BJ (cell line): ENCODE data around the gene PCARE. TPM values are rescaled to one million over a fixed set of nuclear protein-coding genes. Genes with fewer than 3 reads are reported as not detected.

Source experiments
- CTCF ChIA-PET: fragments of 350-600 bp; formaldehyde crosslinking; extraction: SDS; loops from one replicate; lab custom pipeline; 2021; ENCODE audit warnings: antibody characterized with exemption, inconsistent platforms; lab: Yijun Ruan, JAX
- POLR2A ChIA-PET: fragments of 300-600 bp; sonication (Branson Sonifier 250); formaldehyde crosslinking; extraction: SDS; loops from one replicate; lab custom pipeline; 2021; ENCODE audit warnings: antibody characterized with exemption; lab: Charles Lee
- DNase-seq: peaks from one replicate; pipeline ENCODE4 v3.0.0-alpha.2; 2011; ENCODE audit warnings: low read depth
- H3K27me3 ChIP-seq: 2 replicates; pipeline ENCODE4 v1.6.0; 2011; ENCODE audit warnings: low read length; ENCODE audit not compliant: control insufficient read depth, insufficient read depth
- H3K36me3 ChIP-seq: 2 replicates; pipeline ENCODE4 v1.5.1; 2011; ENCODE audit warnings: low read length; ENCODE audit not compliant: control insufficient read depth, insufficient read depth
- H3K4me3 ChIP-seq: 2 replicates; pipeline ENCODE4 v1.5.1; 2011; ENCODE audit warnings: low read depth, mild to moderate bottlenecking, control low read depth, low read length
- polyA plus RNA-seq: library from polyadenylated mRNA; depleted of rRNA; stranded (reverse); fragments of >200 nt; gene quantifications from 2 replicates; pipeline ENCODE4 v1.2.3, GENCODE V29; 2011
- TF ChIP-seq, protein P1 (sequence below): IDR thresholded peaks from 2 replicates; pipeline ENCODE4 v1.5.1; 2011; ENCODE audit warnings: low read depth, mild to moderate bottlenecking, control low read depth, inconsistent platforms, low read length, moderate library complexity; ENCODE audit not compliant: insufficient read depth

Gene PCARE
- polyA plus RNA-seq, 1 experiment: not detected

DNA sequence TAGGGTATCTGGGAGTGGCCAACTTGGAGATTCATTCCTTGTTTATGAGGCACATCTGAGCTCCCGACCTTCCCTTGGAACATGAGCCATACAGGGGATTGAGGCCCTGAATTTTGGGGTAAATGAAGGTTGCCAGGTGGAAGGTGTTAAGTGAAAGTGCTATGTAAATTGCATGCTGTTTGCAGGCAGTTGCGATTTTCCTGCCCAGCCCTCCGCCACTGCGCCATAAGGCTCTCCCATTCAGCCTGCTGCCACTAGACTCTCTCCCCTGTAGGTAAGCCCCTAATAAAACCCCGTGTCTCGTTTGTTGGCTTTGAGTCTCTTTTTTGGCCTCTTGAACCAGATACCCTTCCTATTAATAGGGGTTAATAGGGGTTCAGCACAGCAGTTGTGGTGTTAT, 33.8 kb downstream of the PCARE start:
- no peaks in the 10 kb centered on the region for H3K36me3 ChIP-seq
- H3K27me3 ChIP-seq: peaks cover 1% of the 10 kb centered on the region; the same call in 1 of the 2 replicates
- POLR2A ChIA-PET: no interaction called here
- DNase-seq: no peak
- CTCF ChIA-PET: interaction anchor here (1.2 kb wide), 1 partner anchor 14 kb away, joined by 3 read pairs; no protein-coding TSS in a partner anchor
- TF ChIP-seq, protein P1, sequence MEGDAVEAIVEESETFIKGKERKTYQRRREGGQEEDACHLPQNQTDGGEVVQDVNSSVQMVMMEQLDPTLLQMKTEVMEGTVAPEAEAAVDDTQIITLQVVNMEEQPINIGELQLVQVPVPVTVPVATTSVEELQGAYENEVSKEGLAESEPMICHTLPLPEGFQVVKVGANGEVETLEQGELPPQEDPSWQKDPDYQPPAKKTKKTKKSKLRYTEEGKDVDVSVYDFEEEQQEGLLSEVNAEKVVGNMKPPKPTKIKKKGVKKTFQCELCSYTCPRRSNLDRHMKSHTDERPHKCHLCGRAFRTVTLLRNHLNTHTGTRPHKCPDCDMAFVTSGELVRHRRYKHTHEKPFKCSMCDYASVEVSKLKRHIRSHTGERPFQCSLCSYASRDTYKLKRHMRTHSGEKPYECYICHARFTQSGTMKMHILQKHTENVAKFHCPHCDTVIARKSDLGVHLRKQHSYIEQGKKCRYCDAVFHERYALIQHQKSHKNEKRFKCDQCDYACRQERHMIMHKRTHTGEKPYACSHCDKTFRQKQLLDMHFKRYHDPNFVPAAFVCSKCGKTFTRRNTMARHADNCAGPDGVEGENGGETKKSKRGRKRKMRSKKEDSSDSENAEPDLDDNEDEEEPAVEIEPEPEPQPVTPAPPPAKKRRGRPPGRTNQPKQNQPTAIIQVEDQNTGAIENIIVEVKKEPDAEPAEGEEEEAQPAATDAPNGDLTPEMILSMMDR: no peak
- H3K4me3 ChIP-seq: no peak overlapping the region

DNA sequence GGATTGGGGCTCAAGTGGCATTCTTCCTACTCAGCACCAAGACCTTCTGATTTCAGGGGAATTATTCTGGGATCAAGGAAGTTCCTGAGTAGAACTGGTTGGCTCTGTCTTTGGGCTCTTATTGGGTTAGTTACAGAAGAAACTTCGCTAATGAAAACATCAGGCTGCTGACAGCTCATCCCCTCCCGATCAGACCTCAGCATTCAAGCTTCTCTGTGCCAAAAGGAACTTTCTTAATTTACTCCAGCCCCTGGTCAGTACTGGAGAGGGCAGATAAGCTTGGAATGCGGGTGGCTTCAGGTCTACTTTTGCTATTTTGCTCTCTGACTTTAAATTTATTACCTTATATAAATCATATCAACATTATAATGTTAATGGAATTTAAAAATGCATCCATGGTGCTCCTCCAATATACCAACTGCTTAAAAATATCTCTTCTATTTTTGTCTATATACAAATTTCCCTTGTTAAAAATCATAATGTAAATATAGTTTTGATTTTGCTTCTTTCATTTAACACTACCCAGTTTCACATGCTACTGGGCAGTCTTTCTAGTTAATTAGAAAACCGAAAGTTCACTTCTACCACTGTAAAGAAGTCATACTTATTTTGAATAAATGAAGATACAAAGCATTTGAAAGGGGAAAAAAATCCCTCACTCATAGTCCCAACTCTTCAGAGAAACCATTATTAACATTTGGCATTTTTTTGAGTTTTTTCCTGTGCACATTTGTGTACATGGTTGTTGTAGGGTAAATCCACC, 34.4 kb downstream of the PCARE start:
- no peak for DNase-seq
- Histone ChIP-seq H3K27me3 (peaks cover 1% of the 10 kb centered on the region; the same call in 1 of the 2 replicates), H3K36me3 (no peaks in the 10 kb centered on the region), H3K4me3 (no peak overlapping the region)
- TF ChIP-seq, protein P1: no peak
- ChIA-PET POLR2A (no interaction called here), CTCF (interaction anchor here (1.3 kb wide), 1 partner anchor 8 kb away, joined by 3 read pairs; no protein-coding TSS in a partner anchor)

DNA sequence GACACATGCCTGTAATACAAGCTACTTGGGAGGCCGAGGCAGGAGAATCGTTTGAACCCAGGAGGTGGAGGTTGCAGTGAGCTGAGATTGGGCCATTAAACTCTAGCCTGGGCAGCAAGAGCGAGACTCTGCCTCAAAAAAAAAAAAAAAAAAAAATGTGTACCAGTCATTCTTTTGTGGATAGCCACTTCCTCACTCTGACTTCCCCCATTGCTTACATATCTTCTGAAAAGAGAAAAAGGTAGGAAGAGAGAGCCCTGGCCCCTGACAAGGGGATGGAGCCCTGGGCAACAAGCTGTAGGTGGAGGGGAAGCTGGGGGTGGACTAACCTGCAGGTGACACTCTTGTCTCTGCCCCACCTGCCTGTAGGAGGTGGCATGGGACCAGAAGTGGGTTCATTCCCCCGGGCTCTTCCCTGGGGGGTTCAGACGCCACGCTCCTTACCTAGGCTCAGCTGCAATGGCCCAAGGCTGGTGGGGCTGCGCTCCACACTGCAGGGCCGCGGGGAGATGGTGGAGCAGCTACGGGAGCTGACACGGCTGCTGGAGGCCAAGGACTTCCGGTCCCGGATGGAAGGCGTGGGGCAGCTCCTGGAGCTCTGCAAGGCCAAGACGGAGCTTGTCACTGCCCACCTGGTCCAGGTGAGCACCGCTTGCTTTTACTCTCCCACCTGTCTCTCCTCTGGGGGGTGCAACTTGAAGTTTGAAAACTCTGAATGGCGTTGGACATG, 39.1 kb downstream of the PCARE start:
- Histone ChIP-seq H3K36me3 (no peaks in the 10 kb centered on the region), H3K4me3 (no peak overlapping the region), H3K27me3 (peaks cover 1% of the 10 kb centered on the region; the same call in 1 of the 2 replicates)
- ChIA-PET POLR2A (no interaction called here), CTCF (interaction anchor here (0.6 to 1.7 kb wide), 2 partner anchors 19 to 849 kb away, joined by 3 to 4 read pairs; no protein-coding TSS in a partner anchor)
- TF ChIP-seq, protein P1: no peak
- DNase-seq: no peak

DNA sequence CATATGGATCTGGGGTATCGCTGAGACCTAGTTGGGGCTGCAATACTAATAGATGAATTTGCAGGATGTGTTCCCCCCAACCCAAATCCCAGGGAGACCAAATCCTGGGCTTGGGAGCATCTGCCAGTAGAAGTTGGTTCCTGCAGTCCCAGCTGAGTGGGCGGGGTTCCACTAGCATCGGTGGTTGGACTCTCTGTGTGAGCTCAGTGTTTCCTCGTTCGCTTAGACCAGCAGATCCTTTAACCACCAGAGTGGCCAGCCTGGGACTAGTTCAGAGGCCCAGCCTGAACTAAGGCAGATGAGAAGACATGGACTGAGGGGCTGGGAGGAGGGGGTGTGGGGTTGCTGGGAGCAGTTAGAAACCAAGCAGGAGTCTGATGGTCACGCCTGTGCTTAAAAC, 40.7 kb downstream of the PCARE start:
- peaks cover 1% of the 10 kb centered on the region; the same call in 1 of the 2 replicates for H3K27me3 ChIP-seq
- TF ChIP-seq, protein P1: no peak
- no peak for DNase-seq
- ChIA-PET CTCF (no interaction called here), POLR2A (no interaction called here)
- no peaks in the 10 kb centered on the region for H3K36me3 ChIP-seq
- H3K4me3 ChIP-seq: no peak overlapping the region

DNA sequence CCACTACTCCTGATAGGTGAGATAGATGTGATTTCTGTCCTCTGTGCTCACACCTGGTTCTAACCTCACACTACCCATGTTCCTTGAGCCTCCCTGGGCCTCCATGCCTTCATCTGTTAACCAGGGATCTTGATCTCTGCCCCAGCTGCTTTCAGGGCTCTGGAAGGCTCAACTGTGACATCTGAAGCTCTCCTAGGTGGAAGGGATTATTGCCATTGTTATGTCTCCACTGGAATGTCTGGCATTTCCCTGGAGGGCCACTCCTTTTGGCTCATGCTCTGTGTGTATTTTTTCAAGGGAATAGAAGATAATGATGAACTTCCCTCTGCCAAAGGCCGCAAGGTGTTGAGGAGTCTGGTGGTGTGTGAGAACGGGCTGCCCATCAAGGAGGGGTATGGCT, 41.2 kb downstream of the PCARE start:
- CTCF ChIA-PET: no interaction called here
- POLR2A ChIA-PET: no interaction called here

More for the DNA sequence above, 41.2 kb downstream of the PCARE start:
- TF ChIP-seq, protein P1: no peak
- Histone ChIP-seq H3K27me3 (peaks cover 1% of the 10 kb centered on the region), H3K36me3 (no peaks in the 10 kb centered on the region), H3K4me3 (no peak overlapping the region)
- no peak for DNase-seq
